Panc1 (cell line): ENCODE data around the gene ABLIM2. TPM values are rescaled to one million over a fixed set of nuclear protein-coding genes. Genes with fewer than 3 reads are reported as not detected.

Experiments
- ATAC-seq: fragments of 200-7000 bp; cut with Tn5 transposase; 2 replicates; pipeline ENCODE4 v1.9.1; 2020; ENCODE audit warnings: mild to moderate bottlenecking, moderate library complexity
- BruUV-seq: library from RNA; stranded (reverse); fragments of 400-500 nt; replicated peaks from 2 replicates; lab custom pipeline; 2021; lab: Mats Ljungman, UMichigan
- CTCF ChIA-PET: fragments of 300-600 bp; sonication (Branson Sonifier 250); formaldehyde crosslinking; loops from one replicate; lab custom pipeline; 2022; ENCODE audit warnings: antibody characterized with exemption; lab: Charles Lee
- POLR2A ChIA-PET: fragments of 300-600 bp; sonication (Branson Sonifier 250); formaldehyde crosslinking; loops from one replicate; lab custom pipeline; 2022; ENCODE audit warnings: antibody characterized with exemption; lab: Charles Lee
- DNase-seq: peaks from one replicate; pipeline ENCODE4 v3.0.0-alpha.2; 2010; ENCODE audit warnings: low read depth, low spot score
- H3K27ac ChIP-seq: 2 replicates; pipeline ENCODE4 v1.5.1; 2011; ENCODE audit warnings: mild to moderate bottlenecking, low read length, inconsistent platforms
- H3K27me3 ChIP-seq: fragments of 200-500 bp; sonication (Bioruptor generic); 2 replicates; pipeline ENCODE4 v1.6.0; 2014; ENCODE audit warnings: low read length, inconsistent platforms; ENCODE audit not compliant: control insufficient read depth, insufficient read depth
- H3K36me3 ChIP-seq: fragments of 200-500 bp; sonication (Bioruptor generic); 2 replicates; pipeline ENCODE4 v1.5.1; 2014; ENCODE audit warnings: inconsistent platforms, mild to moderate bottlenecking, low read length, moderate library complexity; ENCODE audit not compliant: control insufficient read depth, insufficient read depth
- H3K4me1 ChIP-seq: 2 replicates; pipeline ENCODE4 v1.5.1; 2011; ENCODE audit warnings: inconsistent platforms, mild to moderate bottlenecking, low read length, moderate library complexity; ENCODE audit not compliant: control insufficient read depth, insufficient read depth
- H3K4me3 ChIP-seq, 2 experiments: 2 replicates each; pipeline ENCODE4 v1.5.1; 2011 to 2012; ENCODE audit warnings: low read depth in 2 of 2, low read length in 2 of 2, mild to moderate bottlenecking in 2 of 2, inconsistent platforms in 1 of 2, moderate library complexity in 1 of 2
- H3K9me3 ChIP-seq: fragments of 200-500 bp; sonication (Bioruptor generic); 2 replicates; pipeline ENCODE4 v1.5.1; 2014; ENCODE audit warnings: low read depth, mild to moderate bottlenecking, inconsistent platforms, low read length, moderate library complexity; ENCODE audit not compliant: control insufficient read depth, insufficient read depth
- POLR2AphosphoS5 ChIP-seq: IDR thresholded peaks from 2 replicates; pipeline ENCODE4 v1.6.1; 2012; ENCODE audit warnings: mild to moderate bottlenecking, low read depth, low read length, moderate library complexity
- REST ChIP-seq, 2 experiments: IDR thresholded peaks; 2 replicates each; pipeline ENCODE4 v1.6.1; 2011 to 2012; ENCODE audit warnings: low read depth in 2 of 2, control low read depth in 1 of 2, low read length in 1 of 2, mild to moderate bottlenecking in 1 of 2, moderate library complexity in 1 of 2; ENCODE audit not compliant: insufficient read depth in 1 of 2
- SIN3A ChIP-seq: IDR thresholded peaks from 2 replicates; pipeline ENCODE4 v1.6.1; 2012; ENCODE audit warnings: low read depth, mild to moderate bottlenecking, low read length, moderate library complexity, borderline replicate concordance; ENCODE audit not compliant: insufficient read depth
- TCF7L2 ChIP-seq: IDR thresholded peaks from 2 replicates; pipeline ENCODE4 v1.6.1; 2011; ENCODE audit warnings: mild to moderate bottlenecking, low read depth, low read length, inconsistent platforms
- in situ Hi-C: cut with HindIII; loops from 2 replicates; pipeline ENCODE4 v1.10.0; 2016; ENCODE audit warnings: low sequenced_read_pairs, low pct_unique_long_range_greater_than_20kb
- intact Hi-C: fragments of 100-400 bp; cut with micrococcal nuclease; formaldehyde crosslinking; loops from one replicate; pipeline ENCODE4 v1.10.0; 2022; ENCODE audit not compliant: unreplicated experiment
- total RNA-seq: library from RNA; stranded (reverse); gene quantifications from one replicate; pipeline ENCODE4 v1.2.1, GENCODE V29; 2021; ENCODE audit not compliant: unreplicated experiment
- TF ChIP-seq, protein P1 (sequence below): fragments of 450-650 bp; IDR thresholded peaks from 2 replicates; pipeline ENCODE4 v1.5.1; 2017; ENCODE audit warnings: mild to moderate bottlenecking

ABLIM2 gene
- total RNA-seq, 1 experiment from 2014 or later = 0.64 TPM

- no TSS peak for BruUV-seq
- ATAC-seq = no peak
- ChIA-PET CTCF (no interaction called here), POLR2A (no interaction called here)
- no peaks in the 10 kb centered on the region for H3K36me3 ChIP-seq
- no peaks in the 10 kb centered on the region for H3K27me3 ChIP-seq
- no peaks in the 10 kb centered on the region for H3K9me3 ChIP-seq
- TF ChIP-seq POLR2AphosphoS5 (no peak), REST (IDR thresholded peaks at IDR 0.05; ENCODE audit: insufficient read depth in 1 of 2, low read depth in 2 of 2, low read length in 1 of 2) (no peak), SIN3A (no peak), TCF7L2 (no peak)
- TF ChIP-seq, protein P1, sequence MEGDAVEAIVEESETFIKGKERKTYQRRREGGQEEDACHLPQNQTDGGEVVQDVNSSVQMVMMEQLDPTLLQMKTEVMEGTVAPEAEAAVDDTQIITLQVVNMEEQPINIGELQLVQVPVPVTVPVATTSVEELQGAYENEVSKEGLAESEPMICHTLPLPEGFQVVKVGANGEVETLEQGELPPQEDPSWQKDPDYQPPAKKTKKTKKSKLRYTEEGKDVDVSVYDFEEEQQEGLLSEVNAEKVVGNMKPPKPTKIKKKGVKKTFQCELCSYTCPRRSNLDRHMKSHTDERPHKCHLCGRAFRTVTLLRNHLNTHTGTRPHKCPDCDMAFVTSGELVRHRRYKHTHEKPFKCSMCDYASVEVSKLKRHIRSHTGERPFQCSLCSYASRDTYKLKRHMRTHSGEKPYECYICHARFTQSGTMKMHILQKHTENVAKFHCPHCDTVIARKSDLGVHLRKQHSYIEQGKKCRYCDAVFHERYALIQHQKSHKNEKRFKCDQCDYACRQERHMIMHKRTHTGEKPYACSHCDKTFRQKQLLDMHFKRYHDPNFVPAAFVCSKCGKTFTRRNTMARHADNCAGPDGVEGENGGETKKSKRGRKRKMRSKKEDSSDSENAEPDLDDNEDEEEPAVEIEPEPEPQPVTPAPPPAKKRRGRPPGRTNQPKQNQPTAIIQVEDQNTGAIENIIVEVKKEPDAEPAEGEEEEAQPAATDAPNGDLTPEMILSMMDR = no peak
- intact Hi-C loops = no loop called here
- no peak overlapping the region for H3K4me3 ChIP-seq
- no peak overlapping the region for H3K27ac ChIP-seq
- no peak for DNase-seq
- in situ Hi-C loops = no loop called here
- no peaks in the 10 kb centered on the region for H3K4me1 ChIP-seq
Measured at GRCh38 chr4:8142556-8142955, 16.1 kb downstream of the ABLIM2 start.

DNA sequence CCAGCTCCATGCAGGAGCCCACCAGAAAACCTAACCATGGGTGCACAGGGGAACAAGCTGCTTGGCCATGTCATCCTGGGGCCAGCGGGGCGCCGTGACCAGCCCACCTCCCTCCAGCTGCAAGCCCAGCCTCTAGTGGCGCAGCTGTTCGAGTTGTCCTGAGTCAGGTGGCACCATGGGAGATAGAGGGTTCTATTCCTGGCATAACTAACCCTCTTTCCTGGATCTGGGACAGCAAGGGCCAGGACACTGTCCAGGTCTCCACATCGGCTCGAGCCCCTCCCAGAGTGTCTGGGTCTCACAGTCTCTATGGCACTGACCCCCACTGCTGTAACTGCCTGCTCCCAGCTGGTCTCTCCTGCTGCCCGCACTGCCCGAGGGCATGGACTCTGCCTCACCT is 16.7 kb downstream of the ABLIM2 start:
- BruUV-seq = no TSS peak
- Histone ChIP-seq H3K27ac (no peak overlapping the region), H3K4me1 (no peaks in the 10 kb centered on the region), H3K36me3 (no peaks in the 10 kb centered on the region), H3K4me3 (no peak overlapping the region), H3K9me3 (no peaks in the 10 kb centered on the region), H3K27me3 (no peaks in the 10 kb centered on the region)
- TF ChIP-seq TCF7L2 = no peak
- TF ChIP-seq, protein P1 = no peak
- no peak for TF ChIP-seq POLR2AphosphoS5
- TF ChIP-seq SIN3A = no peak
- no peak for TF ChIP-seq REST (IDR thresholded peaks at IDR 0.05; ENCODE audit: insufficient read depth in 1 of 2, low read depth in 2 of 2, low read length in 1 of 2)
- POLR2A ChIA-PET = no interaction called here
- ATAC-seq (no peak), DNase-seq (no peak)
- intact Hi-C loops = no loop called here
- in situ Hi-C loops = no loop called here
- CTCF ChIA-PET = no interaction called here
